Heart right ventricle (tissue), 16 donors: Measurements from ENCODE around the gene ADK. TPM values are rescaled to one million over a fixed set of nuclear protein-coding genes. Genes with fewer than 3 reads are reported as not detected.

Source experiments
- ATAC-seq, 8 donors: fragments of 200-7000 bp; cut with Tn5 transposase; one replicate each; pipeline ENCODE4 v1.9.1; 2020; ENCODE audit warnings: mild to moderate bottlenecking in 8 of 8, moderate library complexity in 8 of 8, moderate number of reproducible peaks in 1 of 8
- DNase-seq, 2 donors: peaks; one replicate each; pipeline ENCODE4 v3.0.0-alpha.2; 2020
- H3K27ac ChIP-seq, 10 donors: fragments of 200-600 bp; sonication (generic) in 2 of 10; one replicate each; pipeline versions ENCODE4 v1.5.0 to v1.8.0; 2020 to 2022; ENCODE audit warnings: mild to moderate bottlenecking in 3 of 10
- H3K27me3 ChIP-seq, 7 donors: fragments of 200-600 bp; one replicate each; pipeline ENCODE4 v1.8.0; 2021 to 2022; ENCODE audit warnings: mild to moderate bottlenecking in 2 of 7
- H3K36me3 ChIP-seq, 9 donors: fragments of 200-600 bp; sonication (generic) in 1 of 9; one replicate each; pipeline versions ENCODE4 v1.5.0 to v1.8.0; 2020 to 2022; ENCODE audit warnings: mild to moderate bottlenecking in 2 of 9
- H3K4me1 ChIP-seq, 9 donors: fragments of 200-600 bp; sonication (generic) in 1 of 9; one replicate each; pipeline versions ENCODE4 v1.5.0 to v1.8.0; 2020 to 2022; ENCODE audit warnings: mild to moderate bottlenecking in 4 of 9
- H3K4me3 ChIP-seq, 10 donors: fragments of 200-600 bp; sonication (generic) in 2 of 10; one replicate each; pipeline versions ENCODE4 v1.5.0 to v1.8.0; 2020 to 2022; ENCODE audit warnings: mild to moderate bottlenecking in 7 of 10, moderate library complexity in 2 of 10
- H3K9me3 ChIP-seq, 11 donors: fragments of 200-600 bp in 10 of 11; sonication (generic) in 2 of 11; one replicate each; pipeline versions ENCODE4 v1.5.0 to v1.8.0; 2013 to 2022; ENCODE audit warnings: mild to moderate bottlenecking in 2 of 11, control low read depth in 1 of 11, moderate library complexity in 1 of 11
- WGBS, 2 donors: extraction: QIAGEN DNeasy Blood & Tissue Kit; methylation state at CpG; one replicate each; pipeline ENCODE4 v1.1.7; 2013; ENCODE audit warnings: inconsistent platforms in 1 of 2; 5-methylcytosine and 5-hydroxymethylcytosine counted together
- intact Hi-C, 10 donors: fragments of 100-400 bp; cut with DNase I; formaldehyde crosslinking; loops; one replicate each; pipeline versions ENCODE4 v1.11.1 to v1.14.2; 2022
- polyA plus RNA-seq, 2 donors: library from polyadenylated mRNA; stranded (reverse); fragments of 200-250 nt; gene quantifications; one replicate each; pipeline ENCODE4 v1.2.3, GENCODE V29; 2013
- total RNA-seq, 10 donors: library from RNA; stranded (reverse); fragmentation: NEBNext Ultra II Directional in 3 of 10; extraction: Animal tissue kit (Norgen Biotek cat#: 25700) in 3 of 10; gene quantifications; one replicate each; pipeline versions ENCODE4 v1.2.1 to v1.2.4, GENCODE V29; 2021 to 2023
- TF ChIP-seq, protein P1 (sequence below), 9 donors: fragments of 200-600 bp; sonication (generic) in 2 of 9; IDR thresholded peaks; one replicate each; pipeline versions ENCODE4 v1.5.0 to v1.8.0; 2021 to 2022; ENCODE audit warnings: antibody characterized with exemption in 9 of 9, mild to moderate bottlenecking in 5 of 9, moderate library complexity in 1 of 9
- donor health status: Arrhythmogenic right ventricular cardiomyopathy.
- donor health status: ischemic (EF 13 %, LVEDD 7.1; RV severe dilation, severe dysfunction).
- donor health status: healthy with polysubstance abuse.
- donor health status: DM: no; HTN: yes; CAD: no.
- donor health status: DM: no; HTN: no; CAD: no.
- donor health status: ischemic (EF 25% LVEDD 6.9; RV normal size, moderate dysfunction).
- donor health status: ischemic (EF 25% LVEDD 5.7; RV mildly dilated, moderate dysfunction).
- donor health status: healthy.
- donor health status: DM: yes; HTN: yes; CAD: no.
- donor health status: Ischemic cardiomyopathy.
- donor health status: ischemic (EF 35%, LVEDD 5.7; RV mildly dilated, moderate dysfunction).
- donor health status: nonischemic (EF 11% LVEDD 7.7; RV severe dilation, severe dysfunction).
- donor health status: DM: yes; HTN: yes; CAD: no.
- donor health status: PGD.
- donor health status: ischemic (EF 29% LVEDD 5.4; RV normal size, mild dysfunction).
- donor health status: nonischemic (EF 23%, LVEDD 6.1; RV moderate dilation, normal function).

ADK gene
- total and polyA plus RNA-seq, 12 donors: 13.0 to 50.0 (median 39.1) TPM

DNA sequence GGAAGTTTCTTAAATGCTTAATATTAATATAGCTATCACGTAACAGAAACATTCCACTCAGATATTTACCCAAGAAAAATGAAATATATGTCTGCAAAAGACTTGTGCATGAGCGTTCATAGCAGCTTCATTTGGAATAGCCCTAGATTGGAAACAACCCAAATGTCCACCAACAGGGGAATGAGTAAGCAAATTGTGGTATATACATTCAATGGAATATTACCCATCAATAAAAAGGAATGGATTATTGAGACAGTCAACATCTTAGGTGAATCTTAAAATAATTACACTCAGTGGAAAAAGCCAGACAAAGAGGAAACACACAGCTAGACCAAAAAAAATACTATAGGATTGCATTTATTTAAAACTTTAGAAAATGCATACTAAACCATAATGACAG is 585.0 kb downstream of the ADK start:
- ATAC-seq (no peak), DNase-seq (no peak)
- Histone ChIP-seq H3K9me3 (peaks cover 0 to 12% (median 0%) of the 10 kb centered on the region in 11 donors), H3K4me1 (peaks cover 0 to 12% (median 6%) of the 10 kb centered on the region in 9 donors), H3K36me3 (no peaks in the 10 kb centered on the region), H3K27me3 (no peaks in the 10 kb centered on the region), H3K27ac (no peak overlapping the region), H3K4me3 (no peak overlapping the region)
- 72 to 75% methylated on average over 2 of the region's 2 CpGs for WGBS, 2 donors
- TF ChIP-seq, protein P1, sequence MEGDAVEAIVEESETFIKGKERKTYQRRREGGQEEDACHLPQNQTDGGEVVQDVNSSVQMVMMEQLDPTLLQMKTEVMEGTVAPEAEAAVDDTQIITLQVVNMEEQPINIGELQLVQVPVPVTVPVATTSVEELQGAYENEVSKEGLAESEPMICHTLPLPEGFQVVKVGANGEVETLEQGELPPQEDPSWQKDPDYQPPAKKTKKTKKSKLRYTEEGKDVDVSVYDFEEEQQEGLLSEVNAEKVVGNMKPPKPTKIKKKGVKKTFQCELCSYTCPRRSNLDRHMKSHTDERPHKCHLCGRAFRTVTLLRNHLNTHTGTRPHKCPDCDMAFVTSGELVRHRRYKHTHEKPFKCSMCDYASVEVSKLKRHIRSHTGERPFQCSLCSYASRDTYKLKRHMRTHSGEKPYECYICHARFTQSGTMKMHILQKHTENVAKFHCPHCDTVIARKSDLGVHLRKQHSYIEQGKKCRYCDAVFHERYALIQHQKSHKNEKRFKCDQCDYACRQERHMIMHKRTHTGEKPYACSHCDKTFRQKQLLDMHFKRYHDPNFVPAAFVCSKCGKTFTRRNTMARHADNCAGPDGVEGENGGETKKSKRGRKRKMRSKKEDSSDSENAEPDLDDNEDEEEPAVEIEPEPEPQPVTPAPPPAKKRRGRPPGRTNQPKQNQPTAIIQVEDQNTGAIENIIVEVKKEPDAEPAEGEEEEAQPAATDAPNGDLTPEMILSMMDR (IDR thresholded peaks at IDR 0.05): no peak
- intact Hi-C loops: no loop called here

DNA sequence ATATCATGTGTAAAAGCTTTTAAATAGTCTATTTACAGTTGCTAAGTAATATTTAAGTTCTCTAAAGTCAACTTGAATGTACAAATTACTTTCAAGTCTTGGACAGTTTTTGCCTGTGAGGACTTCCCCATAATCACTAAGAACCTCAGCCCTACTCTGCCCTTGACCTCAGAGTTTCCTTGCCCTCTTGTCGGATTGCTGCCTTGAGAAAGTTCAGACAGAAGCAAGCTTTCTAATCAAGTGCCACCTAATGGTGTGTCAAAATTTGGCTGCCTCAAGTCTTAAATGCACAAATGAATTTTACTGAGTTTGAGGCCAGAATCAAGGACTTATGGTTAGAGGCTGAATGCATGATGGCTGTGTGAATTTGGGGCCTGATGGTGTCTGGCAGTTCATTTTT is 587.0 kb downstream of the ADK start:
- no peak for DNase-seq
- Histone ChIP-seq H3K4me3 (no peak overlapping the region), H3K4me1 (peaks cover 0 to 12% (median 6%) of the 10 kb centered on the region in 9 donors), H3K27me3 (no peaks in the 10 kb centered on the region), H3K9me3 (peaks cover 0 to 8% (median 0%) of the 10 kb centered on the region in 11 donors), H3K27ac (no peak overlapping the region), H3K36me3 (no peaks in the 10 kb centered on the region)
- TF ChIP-seq, protein P1 (IDR thresholded peaks at IDR 0.05): no peak
- no peak for ATAC-seq
- intact Hi-C loops: no loop called here
- 70 to 76% methylated on average over 1 of the region's 1 CpG for WGBS, 2 donors

DNA sequence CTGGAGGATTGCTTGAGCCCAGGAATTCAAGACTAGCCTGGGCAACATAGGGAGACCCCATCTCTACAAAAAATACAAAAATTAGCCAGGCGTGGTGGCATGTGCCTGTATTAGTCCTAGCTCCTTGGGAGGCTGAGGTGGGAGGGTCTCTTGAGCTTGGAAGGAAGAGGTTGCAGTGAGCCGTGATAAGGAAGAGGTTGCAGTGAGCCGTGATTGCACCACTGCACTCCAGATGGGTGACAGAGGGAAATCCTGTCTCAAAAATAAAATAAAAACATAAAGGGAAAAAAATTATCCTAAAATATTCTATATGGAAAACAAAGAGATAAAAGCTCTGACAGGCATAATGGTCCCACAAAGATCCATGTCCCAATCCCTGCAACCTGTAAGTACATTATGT is 587.5 kb downstream of the ADK start:
- H3K9me3 ChIP-seq: peaks cover 0 to 7% (median 0%) of the 10 kb centered on the region in 11 donors
- H3K27ac ChIP-seq: no peak overlapping the region
- no peaks in the 10 kb centered on the region for H3K36me3 ChIP-seq
- no peak for DNase-seq
- no peaks in the 10 kb centered on the region for H3K27me3 ChIP-seq
- intact Hi-C loops: no loop called here
- TF ChIP-seq, protein P1 (IDR thresholded peaks at IDR 0.05): no peak
- H3K4me1 ChIP-seq: peaks cover 0 to 12% (median 6%) of the 10 kb centered on the region in 9 donors
- 59 to 62% methylated on average over 3 of the region's 3 CpGs for WGBS, 2 donors
- ATAC-seq: no peak
- H3K4me3 ChIP-seq: no peak overlapping the region

DNA sequence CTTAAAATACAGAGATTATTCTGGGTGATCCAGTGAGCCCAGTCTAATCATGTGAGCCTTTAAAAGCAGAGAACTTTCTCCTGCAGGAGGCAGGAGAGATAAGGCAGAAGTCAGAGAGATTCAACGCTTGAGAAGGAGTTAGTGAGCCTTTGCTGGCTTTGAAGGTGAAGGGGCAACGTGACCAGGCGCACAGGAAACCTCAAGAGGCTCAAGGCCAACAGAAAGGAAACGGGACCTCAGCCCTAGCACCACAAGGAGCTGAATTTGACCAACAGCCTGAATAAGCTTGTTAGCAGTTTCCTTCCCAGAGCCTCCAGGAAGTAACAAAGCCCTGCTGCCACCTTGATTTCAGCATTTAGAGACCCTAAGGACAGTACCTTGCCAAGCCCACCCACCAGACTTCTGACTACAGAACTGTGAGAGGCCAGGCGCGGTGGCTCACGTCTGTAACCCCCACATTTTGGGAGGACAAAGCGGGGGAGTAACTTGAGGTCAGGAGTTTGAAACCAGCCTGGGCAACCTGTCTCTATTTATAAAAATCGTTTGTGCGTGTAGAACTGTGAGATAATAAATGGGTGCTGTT is 588.1 kb downstream of the ADK start:
- Histone ChIP-seq H3K9me3 (peaks cover 0 to 1% (median 0%) of the 10 kb centered on the region in 11 donors), H3K27me3 (no peaks in the 10 kb centered on the region), H3K4me1 (peaks cover 0 to 12% (median 6%) of the 10 kb centered on the region in 9 donors), H3K4me3 (no peak overlapping the region), H3K27ac (no peak overlapping the region), H3K36me3 (no peaks in the 10 kb centered on the region)
- DNase-seq: no peak
- ATAC-seq: peak in 6 of 8 donors; percentile 28 to 37 (median 32)
- intact Hi-C loops: no loop called here
- TF ChIP-seq, protein P1 (IDR thresholded peaks at IDR 0.05): peak in 7 of 9 donors; percentile 14 to 48 (median 34)
- whole genome bisulfite sequencing, 2 donors: 44 to 53% methylated on average over 10 of the region's 10 CpGs
